Measurements from ENCODE around the gene NXPE1.

The NXPE1 gene

GRCh38 chr11:114562166-114562916 is 2.7 kb upstream of the NXPE1 start:
- DNase-seq (ENCODE audit: low read depth), result peak; percentile 53

GRCh38 chr11:114556135-114556534 is 3.5 kb downstream of the NXPE1 start:
- no peak for DNase-seq (ENCODE audit: low read depth)

DNA sequence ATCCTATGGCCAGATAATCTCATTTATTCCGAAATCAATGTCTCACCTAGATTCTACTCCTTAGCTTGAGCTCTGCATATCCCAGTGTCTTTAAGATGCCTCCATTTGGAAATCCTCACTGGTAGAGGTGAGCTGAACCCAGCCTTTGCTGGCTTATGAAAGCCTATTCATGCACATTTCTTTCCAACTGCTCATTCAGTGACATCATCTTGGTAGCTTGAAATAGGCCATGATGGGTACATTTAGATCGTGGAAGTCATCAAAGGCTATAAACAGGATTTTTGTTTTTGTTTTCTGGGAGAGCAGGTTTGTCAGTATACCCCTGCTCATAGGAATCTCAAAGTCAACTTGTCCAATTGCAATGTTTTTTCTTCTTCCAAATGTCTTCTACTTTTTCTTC is 6.0 kb downstream of the NXPE1 start:
- DNase-seq (ENCODE audit: low read depth), result peak; percentile 6

DNA sequence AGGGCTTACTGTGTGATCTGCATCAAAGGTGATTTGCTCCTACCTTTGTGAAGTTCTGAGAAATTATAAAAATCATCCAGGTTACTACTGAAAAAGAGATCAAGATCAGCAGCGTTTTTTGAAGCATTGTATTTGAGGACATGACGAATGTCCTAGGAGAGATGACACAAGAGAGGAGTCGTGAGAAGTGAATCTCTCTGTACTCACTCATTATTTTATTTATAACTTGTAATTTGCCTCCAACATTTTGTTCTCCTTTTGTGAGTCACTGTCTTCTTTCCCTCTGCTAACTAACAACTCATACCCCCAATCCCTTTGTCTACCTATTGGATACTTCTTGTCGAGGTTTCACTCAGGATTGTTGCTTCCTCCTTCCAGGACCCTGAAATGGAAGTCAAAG is 8.6 kb downstream of the NXPE1 start:
- no peak for DNase-seq (ENCODE audit: low read depth)

- DNase-seq (ENCODE audit: low read depth), result no peak
Observed at GRCh38 chr11:114525682-114526081, 34.0 kb downstream of the NXPE1 start.

DNA sequence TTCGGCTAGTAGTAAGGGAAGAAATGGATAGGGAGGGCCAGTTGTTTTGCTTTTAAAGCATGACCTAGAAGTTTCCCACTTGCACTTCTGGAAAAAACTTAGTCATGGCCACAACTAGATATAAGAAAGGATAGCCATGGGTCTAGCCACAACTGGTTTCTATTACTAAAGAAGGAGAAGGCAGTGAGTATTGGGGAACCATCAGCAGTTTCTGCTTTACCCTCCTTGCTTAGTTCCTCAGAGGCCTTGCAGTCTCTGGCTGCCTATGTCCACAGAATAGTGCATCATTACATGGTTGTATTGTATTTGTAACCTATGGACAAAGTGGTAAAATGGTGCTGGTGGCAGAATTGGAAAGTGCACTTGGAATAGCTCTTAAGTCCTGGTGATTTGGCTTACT is 35.6 kb downstream of the NXPE1 start:
- no peak for DNase-seq (ENCODE audit: low read depth)

GRCh38 chr11:114522818-114523217 is 36.9 kb downstream of the NXPE1 start:
- no peak for DNase-seq (ENCODE audit: low read depth)

GRCh38 chr11:114511538-114511937 is 48.1 kb downstream of the NXPE1 start:
- DNase-seq (ENCODE audit: low read depth), result no peak

- no peak for DNase-seq (ENCODE audit: low read depth)
Observed at GRCh38 chr11:114511079-114511478, 48.6 kb downstream of the NXPE1 start.

- DNase-seq (ENCODE audit: low read depth), result peak; percentile 9
Observed at GRCh38 chr11:114501901-114502300, 57.8 kb downstream of the NXPE1 start.

DNA sequence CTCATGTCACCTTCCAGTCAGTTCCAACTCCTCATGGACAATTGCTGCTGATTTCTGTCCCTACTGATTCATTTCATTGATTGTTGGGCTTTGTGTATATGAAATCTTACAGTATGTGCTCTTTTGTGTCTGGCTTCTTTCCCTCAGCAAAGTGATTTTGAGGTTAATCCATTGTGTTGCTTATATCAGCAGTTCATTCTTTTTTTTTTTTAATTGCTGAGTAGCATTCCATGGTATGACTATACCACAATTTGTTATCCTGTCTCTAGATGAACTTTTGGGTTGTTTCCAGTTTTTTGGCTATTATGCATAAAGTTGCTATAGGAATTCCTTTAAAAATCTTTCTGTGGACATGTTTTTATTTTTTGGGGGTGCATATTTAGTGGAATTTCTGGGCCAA is 59.9 kb downstream of the NXPE1 start:
- DNase-seq (ENCODE audit: low read depth), result peak; percentile 30

- no peak for DNase-seq (ENCODE audit: low read depth)
Observed at GRCh38 chr11:114496915-114497314, 62.8 kb downstream of the NXPE1 start.

DNA sequence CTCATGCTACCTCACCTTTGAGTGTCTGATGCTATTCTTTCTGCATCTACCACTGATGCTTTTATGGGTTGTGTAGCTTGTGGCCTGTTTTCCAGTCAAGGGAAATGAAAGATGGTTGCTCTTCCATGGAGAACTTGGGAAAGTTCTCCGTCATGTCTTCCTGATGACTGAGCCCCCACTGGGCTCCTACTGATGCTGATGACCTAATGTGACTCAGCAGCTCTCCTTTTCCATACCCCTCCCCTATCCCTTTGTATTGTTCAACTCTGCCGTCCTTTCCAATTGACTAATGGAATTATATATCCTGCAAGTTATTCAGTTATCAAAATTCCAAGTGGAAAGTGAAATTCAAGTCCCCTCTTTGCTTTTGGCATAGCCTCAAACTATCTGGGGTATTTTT is 75.8 kb downstream of the NXPE1 start:
- DNase-seq (ENCODE audit: low read depth), result no peak

DNA sequence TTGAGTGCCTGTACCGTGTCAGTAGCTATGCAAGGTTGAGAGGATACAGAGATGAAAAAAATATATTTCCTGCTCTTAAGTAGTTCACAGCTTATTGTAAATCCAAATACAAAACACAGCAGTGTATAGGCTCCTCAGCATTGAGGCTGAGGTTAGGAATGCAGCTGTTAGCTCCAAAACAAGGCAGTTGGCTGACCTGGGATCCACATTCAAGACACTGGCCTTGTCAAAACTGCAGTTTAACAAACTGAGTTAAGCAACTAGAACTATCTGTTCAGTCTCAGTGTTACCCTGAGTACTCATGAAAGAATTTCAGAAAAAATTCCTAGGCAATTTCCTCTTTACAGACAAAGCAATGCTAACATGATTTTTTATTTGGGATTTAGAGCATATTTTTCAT is 77.6 kb downstream of the NXPE1 start:
- no peak for DNase-seq (ENCODE audit: low read depth)

GRCh38 chr11:114479331-114479730 is 80.3 kb downstream of the NXPE1 start:
- DNase-seq (ENCODE audit: low read depth), result peak; percentile 9

GRCh38 chr11:114478768-114479167 is 80.9 kb downstream of the NXPE1 start:
- peak; percentile 29 for DNase-seq (ENCODE audit: low read depth)

- no peak for DNase-seq (ENCODE audit: low read depth)
Observed at GRCh38 chr11:114478001-114478410, 81.7 kb downstream of the NXPE1 start.

- no peak for DNase-seq (ENCODE audit: low read depth)
Observed at GRCh38 chr11:114472661-114473060, 87.0 kb downstream of the NXPE1 start.
